A204.1 (cell line): ENCODE results near the gene EHMT1.

Source experiments
- FAIRE-seq: peaks from 2 replicates; lab custom pipeline; 2012; peaks lifted over from hg19 to GRCh38; lab: Jason Lieb, UNC

The EHMT1 gene

GRCh38 chr9:137647096-137647714 lies 28.4 kb downstream of the EHMT1 start:
- FAIRE-seq = no peak

- no peak for FAIRE-seq
Measured at GRCh38 chr9:137648396-137648795, 29.6 kb downstream of the EHMT1 start.

GRCh38 chr9:137649553-137649952 lies 30.7 kb downstream of the EHMT1 start:
- FAIRE-seq = no peak

- no peak for FAIRE-seq
Measured at GRCh38 chr9:137650259-137650658, 31.5 kb downstream of the EHMT1 start.

GRCh38 chr9:137650779-137651178 lies 32.0 kb downstream of the EHMT1 start:
- FAIRE-seq = no peak

GRCh38 chr9:137656416-137656815 lies 37.6 kb downstream of the EHMT1 start:
- no peak for FAIRE-seq

- FAIRE-seq = no peak
Measured at GRCh38 chr9:137657606-137658005, 38.8 kb downstream of the EHMT1 start.

GRCh38 chr9:137658781-137659180 lies 40.0 kb downstream of the EHMT1 start:
- no peak for FAIRE-seq

- FAIRE-seq = no peak
Measured at GRCh38 chr9:137660144-137660543, 41.3 kb downstream of the EHMT1 start.

- FAIRE-seq = no peak
Measured at GRCh38 chr9:137663584-137663983, 44.8 kb downstream of the EHMT1 start.

- no peak for FAIRE-seq
Measured at GRCh38 chr9:137664676-137665075, 45.9 kb downstream of the EHMT1 start.

- no peak for FAIRE-seq
Measured at GRCh38 chr9:137665226-137665625, 46.4 kb downstream of the EHMT1 start.

- no peak for FAIRE-seq
Measured at GRCh38 chr9:137665697-137666512, 47.1 kb downstream of the EHMT1 start.

- no peak for FAIRE-seq
Measured at GRCh38 chr9:137666513-137666822, 47.7 kb downstream of the EHMT1 start.

GRCh38 chr9:137666955-137667670 lies 48.3 kb downstream of the EHMT1 start:
- no peak for FAIRE-seq

GRCh38 chr9:137668203-137668602 lies 49.4 kb downstream of the EHMT1 start:
- FAIRE-seq = no peak

- no peak for FAIRE-seq
Measured at GRCh38 chr9:137669261-137669672, 50.5 kb downstream of the EHMT1 start.

- no peak for FAIRE-seq
Measured at GRCh38 chr9:137670391-137671195, 51.8 kb downstream of the EHMT1 start.

- FAIRE-seq = no peak
Measured at GRCh38 chr9:137671196-137671538, 52.4 kb downstream of the EHMT1 start.

GRCh38 chr9:137671721-137672120 lies 52.9 kb downstream of the EHMT1 start:
- FAIRE-seq = no peak

- peak; percentile 64 for FAIRE-seq
Measured at GRCh38 chr9:137672907-137673791, 54.3 kb downstream of the EHMT1 start.

- FAIRE-seq = no peak
Measured at GRCh38 chr9:137673886-137674285, 55.1 kb downstream of the EHMT1 start.
